ENCODE results near the gene HDAC3. TPM values are rescaled to one million over a fixed set of nuclear protein-coding genes. Genes with fewer than 3 reads are reported as not detected.

The HDAC3 gene
- total RNA-seq, 2 donors from 2014 or later, result 67.7 to 79.2 TPM

DNA sequence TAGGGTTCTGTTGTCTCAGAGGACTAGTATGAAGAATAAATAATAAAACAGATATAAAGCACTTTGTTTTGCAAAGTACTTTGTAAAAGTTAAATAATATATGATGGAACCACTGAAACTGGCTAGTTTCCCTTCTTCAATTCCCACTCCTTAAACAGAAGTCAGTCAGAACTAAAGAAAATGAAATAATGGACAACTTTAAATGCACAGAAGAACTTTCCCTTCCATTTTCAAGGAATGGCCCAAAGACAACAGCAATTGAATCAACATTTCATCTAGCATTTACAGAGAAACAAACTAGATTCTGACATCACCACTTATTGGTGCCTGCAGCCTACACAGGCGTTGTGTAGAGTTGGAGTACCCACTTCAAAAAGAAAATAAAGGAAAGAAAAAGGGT, 34.0 kb downstream of the HDAC3 start:
- ATAC-seq (no peak), DNase-seq (no peak)
- H3K4me3 Mint-ChIP-seq, result peak overlapping the region; percentile 67
- H3K27ac Mint-ChIP-seq, result peak overlapping the region; percentile 97
- no peaks in the 10 kb centered on the region for H3K36me3 Mint-ChIP-seq (ENCODE audit: low read depth)
- peaks cover 60% of the 10 kb centered on the region for H3K4me1 Mint-ChIP-seq
- H3K27me3 Mint-ChIP-seq, result no peaks in the 10 kb centered on the region
- no peaks in the 10 kb centered on the region for H3K9me3 ChIP-seq (ENCODE audit: control insufficient read depth, low read length, poor library complexity, severe bottlenecking)

DNA sequence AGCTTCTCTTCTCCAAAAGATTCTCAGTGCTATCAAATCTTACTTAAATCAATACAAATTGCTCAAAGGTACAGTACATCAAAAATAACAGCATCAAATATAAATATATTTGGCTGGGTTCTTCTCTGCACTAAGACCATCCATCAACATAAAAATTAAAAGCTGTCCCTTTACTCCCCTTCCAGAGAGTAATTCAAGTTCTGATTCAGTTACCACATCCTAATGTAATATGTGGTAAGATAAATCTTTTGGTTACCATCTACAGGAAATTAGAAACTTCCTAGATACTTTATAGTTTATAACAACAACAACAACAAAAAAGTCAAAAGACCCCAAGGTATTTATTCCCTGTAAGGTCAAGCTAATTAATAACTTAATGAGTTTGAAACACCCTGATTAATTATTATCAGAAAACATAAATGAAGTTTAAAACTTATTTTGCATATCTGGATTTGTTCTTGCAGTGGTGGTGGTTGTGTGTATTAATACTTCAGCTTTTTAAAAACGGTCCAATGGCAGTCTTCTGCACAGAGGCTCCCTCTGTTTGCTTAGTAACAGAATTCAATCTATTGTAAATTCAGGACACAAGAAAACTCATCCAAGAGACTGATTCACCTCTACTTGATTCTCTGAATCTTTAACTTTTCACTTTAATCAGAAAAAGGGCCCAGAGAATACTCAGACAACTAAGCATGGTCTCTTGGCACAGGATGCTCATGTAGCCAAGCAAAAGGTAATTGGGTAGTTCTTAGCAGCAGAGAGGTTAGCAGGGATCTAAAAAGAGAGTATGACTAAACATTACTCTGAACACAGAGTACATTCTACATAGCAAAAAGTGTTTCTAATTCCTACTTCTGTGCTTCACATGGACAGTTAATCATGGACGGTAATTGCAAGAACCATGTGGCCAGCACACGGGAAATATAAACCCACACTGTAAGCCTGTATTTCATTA, 38.0 kb downstream of the HDAC3 start:
- peak overlapping the region; percentile 39 for H3K4me3 Mint-ChIP-seq
- peaks cover 2% of the 10 kb centered on the region for H3K36me3 Mint-ChIP-seq (ENCODE audit: low read depth)
- ATAC-seq, result peak; percentile 60
- H3K27ac Mint-ChIP-seq, result peak overlapping the region; percentile 96
- no peak for DNase-seq
- no peaks in the 10 kb centered on the region for H3K27me3 Mint-ChIP-seq
- H3K4me1 Mint-ChIP-seq, result peaks cover 47% of the 10 kb centered on the region
- H3K9me3 ChIP-seq (ENCODE audit: control insufficient read depth, low read length, poor library complexity, severe bottlenecking), result no peaks in the 10 kb centered on the region

DNA sequence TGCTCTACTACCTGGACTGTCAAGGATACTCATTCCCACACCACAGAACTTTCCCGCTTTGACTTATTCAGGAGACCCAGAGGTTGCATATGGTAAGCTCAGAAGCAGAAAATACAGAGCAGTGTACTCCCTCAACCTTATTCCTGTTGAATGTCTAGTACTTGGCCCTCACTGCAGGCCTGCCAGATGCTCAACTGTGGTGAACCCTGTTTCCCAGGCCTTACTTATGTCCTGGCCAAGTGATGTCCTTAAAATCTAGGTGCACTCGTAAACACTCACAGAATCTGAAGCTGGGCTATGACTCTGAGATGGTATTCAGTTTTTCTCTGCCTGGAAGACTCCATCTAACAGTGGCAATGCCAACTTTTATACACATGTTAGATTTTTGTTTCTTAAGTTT, 38.8 kb downstream of the HDAC3 start:
- Mint-ChIP-seq H3K4me1 (peaks cover 45% of the 10 kb centered on the region), H3K36me3 (ENCODE audit: low read depth) (peaks cover 2% of the 10 kb centered on the region), H3K4me3 (peak overlapping the region; percentile 55), H3K27me3 (no peaks in the 10 kb centered on the region), H3K27ac (peak overlapping the region; percentile 96)
- ATAC-seq, result no peak
- H3K9me3 ChIP-seq (ENCODE audit: control insufficient read depth, low read length, poor library complexity, severe bottlenecking), result no peaks in the 10 kb centered on the region
- no peak for DNase-seq

DNA sequence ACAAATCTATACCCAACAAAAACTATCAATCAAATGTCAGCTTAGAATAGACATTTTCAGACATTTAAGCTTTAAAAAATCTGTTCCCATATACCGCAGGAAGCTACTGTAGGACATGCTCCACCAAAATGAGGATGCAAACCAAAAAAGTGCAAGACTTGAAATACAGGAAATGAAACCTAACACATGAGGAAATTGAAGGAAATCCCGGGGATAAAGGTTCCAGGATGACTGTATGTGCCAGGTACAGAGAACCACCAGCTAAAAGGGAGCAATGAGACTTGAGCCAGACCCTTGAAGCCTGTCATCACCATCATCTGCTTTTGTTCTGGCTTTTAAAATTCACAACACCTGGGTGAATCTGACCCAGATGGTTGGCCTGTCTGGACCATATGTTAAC, 39.3 kb downstream of the HDAC3 start:
- Mint-ChIP-seq H3K4me3 (peak overlapping the region; percentile 55), H3K27ac (peak overlapping the region; percentile 96), H3K36me3 (ENCODE audit: low read depth) (peaks cover 2% of the 10 kb centered on the region), H3K27me3 (no peaks in the 10 kb centered on the region), H3K4me1 (peaks cover 46% of the 10 kb centered on the region)
- no peak for ATAC-seq
- DNase-seq, result no peak
- H3K9me3 ChIP-seq (ENCODE audit: control insufficient read depth, low read length, poor library complexity, severe bottlenecking), result no peaks in the 10 kb centered on the region

DNA sequence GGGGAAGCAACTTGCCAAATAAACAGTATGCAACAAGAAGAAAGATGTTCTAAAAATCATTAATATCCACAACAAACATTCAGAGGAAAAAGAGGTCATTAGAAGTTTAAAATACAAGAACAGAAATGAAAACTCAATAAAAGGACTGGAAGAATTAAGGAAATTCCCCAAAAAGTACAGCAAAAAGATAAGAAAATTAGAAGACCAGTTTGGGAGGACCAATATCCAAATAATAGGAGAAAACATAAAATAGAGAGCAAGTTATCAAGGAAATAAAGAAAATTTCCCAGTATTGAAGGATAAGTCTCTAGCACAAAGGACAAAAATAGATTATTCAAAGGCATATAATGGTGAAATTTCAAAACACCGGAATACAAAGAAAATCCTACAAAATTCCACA, 39.8 kb downstream of the HDAC3 start:
- ATAC-seq, result no peak
- Mint-ChIP-seq H3K4me1 (peaks cover 51% of the 10 kb centered on the region), H3K27me3 (no peaks in the 10 kb centered on the region), H3K4me3 (peak overlapping the region; percentile 31), H3K36me3 (ENCODE audit: low read depth) (peaks cover 2% of the 10 kb centered on the region), H3K27ac (peak overlapping the region; percentile 96)
- H3K9me3 ChIP-seq (ENCODE audit: control insufficient read depth, low read length, poor library complexity, severe bottlenecking), result no peaks in the 10 kb centered on the region
- no peak for DNase-seq

DNA sequence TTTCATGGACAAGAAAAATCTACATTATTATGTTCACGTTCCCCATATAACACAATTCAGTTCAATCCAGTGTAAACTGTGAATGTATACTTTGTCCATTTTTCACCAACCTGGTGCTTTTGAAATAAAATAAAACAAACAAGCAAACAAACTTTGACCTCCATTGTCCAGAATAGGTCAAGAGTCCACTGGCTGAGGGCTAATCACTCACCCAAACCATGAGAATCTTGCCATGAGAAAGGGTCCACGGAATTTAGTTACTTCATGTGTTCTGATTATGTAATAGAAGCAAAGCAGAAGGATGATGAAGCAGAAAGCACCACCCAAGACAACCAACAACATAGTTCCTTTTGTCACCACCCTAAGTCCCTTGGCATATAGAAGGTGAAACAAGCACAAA, 46.5 kb downstream of the HDAC3 start:
- DNase-seq, result no peak
- H3K4me3 Mint-ChIP-seq, result no peak overlapping the region
- H3K9me3 ChIP-seq (ENCODE audit: control insufficient read depth, low read length, poor library complexity, severe bottlenecking), result no peaks in the 10 kb centered on the region
- peaks cover 42% of the 10 kb centered on the region for H3K4me1 Mint-ChIP-seq
- H3K27ac Mint-ChIP-seq, result peak overlapping the region; percentile 85
- no peak for ATAC-seq
- H3K36me3 Mint-ChIP-seq (ENCODE audit: low read depth), result peaks cover 2% of the 10 kb centered on the region
- H3K27me3 Mint-ChIP-seq, result no peaks in the 10 kb centered on the region

DNA sequence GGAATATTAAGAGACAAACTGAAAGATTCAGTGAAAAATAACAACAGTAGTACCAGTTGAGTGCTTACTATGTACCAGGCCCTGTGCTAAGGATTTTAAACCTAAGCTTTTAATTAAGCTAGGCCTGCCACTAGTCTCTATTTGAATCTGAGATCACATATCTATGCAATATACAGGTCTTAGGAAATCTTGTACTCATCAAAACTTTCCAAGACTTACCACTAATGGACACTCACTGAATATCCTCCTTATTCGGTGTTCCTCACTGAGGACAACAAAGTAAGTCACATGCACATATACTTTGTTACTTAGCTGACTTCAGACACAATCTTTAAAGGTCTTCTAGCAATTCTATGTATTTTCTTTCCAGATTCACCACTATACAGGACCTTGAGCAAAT, 50.4 kb downstream of the HDAC3 start:
- no peak for ATAC-seq

DNA sequence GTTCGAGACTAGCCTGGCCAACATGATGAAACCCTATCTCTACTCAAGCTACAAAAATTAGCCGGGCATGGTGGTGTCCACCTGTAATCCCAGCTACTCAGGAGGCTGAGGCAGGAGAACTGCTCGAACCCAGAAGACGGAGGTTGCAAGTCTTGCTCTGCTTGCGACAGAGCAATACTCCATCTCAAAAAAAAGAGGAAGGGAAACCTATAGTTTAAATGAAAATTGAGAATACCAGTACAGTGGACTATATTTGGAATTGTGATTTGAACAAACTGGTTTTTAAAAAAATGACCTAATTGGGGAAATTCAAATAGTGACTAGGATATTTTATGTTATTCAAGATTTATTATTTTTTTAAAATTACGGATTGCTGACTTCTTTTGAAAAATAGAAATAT, 51.1 kb downstream of the HDAC3 start:
- Mint-ChIP-seq H3K27ac (peak overlapping the region; percentile 34), H3K36me3 (ENCODE audit: low read depth) (peaks cover 6% of the 10 kb centered on the region), H3K27me3 (no peaks in the 10 kb centered on the region), H3K4me1 (peaks cover 32% of the 10 kb centered on the region), H3K4me3 (no peak overlapping the region)
- no peak for ATAC-seq
- no peak for DNase-seq
- no peaks in the 10 kb centered on the region for H3K9me3 ChIP-seq (ENCODE audit: control insufficient read depth, low read length, poor library complexity, severe bottlenecking)

More for the DNA sequence above, 50.4 kb downstream of the HDAC3 start:
- no peak for DNase-seq
- Mint-ChIP-seq H3K4me3 (no peak overlapping the region), H3K36me3 (ENCODE audit: low read depth) (peaks cover 7% of the 10 kb centered on the region), H3K4me1 (peaks cover 38% of the 10 kb centered on the region), H3K27me3 (no peaks in the 10 kb centered on the region), H3K27ac (no peak overlapping the region)
- no peaks in the 10 kb centered on the region for H3K9me3 ChIP-seq (ENCODE audit: control insufficient read depth, low read length, poor library complexity, severe bottlenecking)

DNA sequence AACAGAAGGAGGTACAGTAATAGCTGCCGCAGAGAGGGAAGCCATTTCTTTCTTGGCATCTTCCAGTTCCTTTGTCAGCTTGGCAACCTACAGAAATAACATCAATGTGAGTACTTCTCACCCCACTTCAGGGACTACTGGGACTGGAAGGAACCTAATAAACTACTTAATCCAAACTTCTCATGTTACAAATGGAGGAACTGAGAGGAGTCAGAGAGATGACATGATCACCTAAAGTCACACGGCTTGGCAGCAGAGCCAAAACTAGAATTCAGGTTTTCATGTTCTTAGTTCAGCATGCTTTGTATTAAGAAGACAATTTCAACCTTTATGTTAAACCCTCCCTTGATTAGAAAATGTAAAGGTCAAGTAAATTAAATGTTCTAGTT, 62.5 kb downstream of the HDAC3 start:
- no peak for ATAC-seq
- no peak for DNase-seq
- Mint-ChIP-seq H3K36me3 (ENCODE audit: low read depth) (peaks cover 13% of the 10 kb centered on the region), H3K27me3 (no peaks in the 10 kb centered on the region), H3K4me1 (peaks cover 6% of the 10 kb centered on the region), H3K27ac (no peak overlapping the region), H3K4me3 (no peak overlapping the region)
- H3K9me3 ChIP-seq (ENCODE audit: control insufficient read depth, low read length, poor library complexity, severe bottlenecking), result no peaks in the 10 kb centered on the region

DNA sequence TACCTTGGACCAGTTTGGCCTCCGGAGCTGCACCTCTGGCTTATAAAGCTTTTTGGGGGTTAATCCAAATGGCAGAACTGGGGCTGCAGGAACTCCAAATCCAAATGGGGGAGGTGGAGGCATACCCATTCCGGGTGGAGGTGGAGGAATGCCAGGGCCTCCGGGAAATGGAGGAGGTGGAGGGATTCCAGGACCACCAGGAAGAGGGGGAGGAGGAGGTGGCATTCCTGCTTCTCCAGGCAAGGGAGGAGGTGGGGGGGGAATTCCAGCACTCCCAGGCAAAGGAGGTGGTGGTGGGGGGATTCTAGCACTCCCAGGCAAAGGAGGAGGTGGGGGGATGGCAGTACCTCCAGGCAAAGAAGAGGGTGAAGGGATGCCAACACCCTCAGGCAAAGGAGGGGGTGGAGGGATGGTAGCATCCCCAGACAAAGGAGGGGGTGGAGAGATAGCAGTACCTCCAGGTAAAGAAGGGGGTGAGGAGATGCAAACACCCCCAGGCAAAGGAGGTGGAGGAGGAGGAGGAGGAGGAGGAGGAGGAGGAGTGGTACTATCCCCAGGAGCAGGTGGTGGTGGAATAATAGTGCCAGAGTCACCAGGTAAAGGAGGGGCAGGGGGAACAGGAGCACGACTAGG, 63.0 kb downstream of the HDAC3 start:
- no peak for DNase-seq
- no peaks in the 10 kb centered on the region for H3K9me3 ChIP-seq (ENCODE audit: control insufficient read depth, low read length, poor library complexity, severe bottlenecking)
- ATAC-seq, result no peak
- Mint-ChIP-seq H3K4me3 (no peak overlapping the region), H3K36me3 (ENCODE audit: low read depth) (peaks cover 13% of the 10 kb centered on the region), H3K27ac (no peak overlapping the region), H3K4me1 (peaks cover 6% of the 10 kb centered on the region), H3K27me3 (no peaks in the 10 kb centered on the region)

Other genes with a start within 250 kb of the HDAC3 start
- gene PCDHGB4, start 249.2 kb downstream of the HDAC3 start, total RNA-seq, result under 1 TPM; 0.08 to 0.10 TPM
- under 1 TPM in 1 of 2 donors, not detected in 1; 0.05 TPM for gene PCDHGA8, start 244.2 kb downstream of the HDAC3 start, total RNA-seq
- gene PCDHGB5, start 238.9 kb downstream of the HDAC3 start, total RNA-seq, result under 1 TPM; 0.26 to 0.35 TPM
- gene PCDHGA9, start 234.1 kb downstream of the HDAC3 start, total RNA-seq, result not detected
- under 1 TPM; 0.10 to 0.20 TPM for gene PCDHGB6, start 228.8 kb downstream of the HDAC3 start, total RNA-seq
- under 1 TPM; 0.10 to 0.18 TPM for gene PCDHGA10, start 223.9 kb downstream of the HDAC3 start, total RNA-seq
- not detected for gene PCDHGB7, start 219.2 kb downstream of the HDAC3 start, total RNA-seq
- gene PCDHGA11, start 215.8 kb downstream of the HDAC3 start, total RNA-seq, result not detected
- not detected for gene PCDHGA12, start 206.3 kb downstream of the HDAC3 start, total RNA-seq
- gene PCDHGC3, start 160.9 kb downstream of the HDAC3 start, total RNA-seq, result not detected
- gene PCDHGC4, start 151.8 kb downstream of the HDAC3 start, total RNA-seq, result not detected
- gene PCDHGC5, start 147.8 kb downstream of the HDAC3 start, total RNA-seq, result not detected
- 100 to 1,000 TPM; 256 to 327 TPM for gene DIAPH1, start 17.8 kb downstream of the HDAC3 start, total RNA-seq
- 10 to 100 TPM; 17.2 to 17.8 TPM for gene RELL2, start 148 bp upstream of the HDAC3 start, total RNA-seq
- 10 to 100 TPM; 77.6 to 82.2 TPM for gene FCHSD1, start 14.6 kb upstream of the HDAC3 start, total RNA-seq
- gene ARAP3, start 45.4 kb upstream of the HDAC3 start, total RNA-seq, result 1 to 10 TPM; 1.3 to 3.2 TPM
- gene PCDH1, start 241.6 kb upstream of the HDAC3 start, total RNA-seq, result under 1 TPM; 0.57 to 0.87 TPM